ENCODE data around the gene DMBX1.

Gene DMBX1

DNA sequence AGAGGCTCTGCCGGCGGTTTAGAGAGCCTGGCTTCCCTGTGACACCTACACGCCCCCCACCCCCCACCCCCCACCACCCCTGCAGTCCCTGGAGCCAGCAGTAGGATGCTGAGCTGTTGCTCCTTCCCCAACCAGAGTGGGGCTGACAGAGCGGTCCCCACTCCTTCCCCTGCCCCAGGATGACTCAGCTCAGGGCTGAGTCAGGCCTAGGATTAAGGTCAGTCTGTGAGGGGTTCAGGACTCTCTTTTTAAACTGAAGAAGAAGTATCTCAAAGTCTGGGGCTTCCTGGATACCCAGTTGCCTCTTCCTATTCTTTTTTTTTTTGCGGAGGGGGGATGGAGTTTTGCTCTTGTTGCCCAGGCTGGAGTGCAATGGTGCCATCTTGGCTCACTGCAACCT, 19.1 kb downstream of the DMBX1 start:
- DNase-seq, result no peak

DNA sequence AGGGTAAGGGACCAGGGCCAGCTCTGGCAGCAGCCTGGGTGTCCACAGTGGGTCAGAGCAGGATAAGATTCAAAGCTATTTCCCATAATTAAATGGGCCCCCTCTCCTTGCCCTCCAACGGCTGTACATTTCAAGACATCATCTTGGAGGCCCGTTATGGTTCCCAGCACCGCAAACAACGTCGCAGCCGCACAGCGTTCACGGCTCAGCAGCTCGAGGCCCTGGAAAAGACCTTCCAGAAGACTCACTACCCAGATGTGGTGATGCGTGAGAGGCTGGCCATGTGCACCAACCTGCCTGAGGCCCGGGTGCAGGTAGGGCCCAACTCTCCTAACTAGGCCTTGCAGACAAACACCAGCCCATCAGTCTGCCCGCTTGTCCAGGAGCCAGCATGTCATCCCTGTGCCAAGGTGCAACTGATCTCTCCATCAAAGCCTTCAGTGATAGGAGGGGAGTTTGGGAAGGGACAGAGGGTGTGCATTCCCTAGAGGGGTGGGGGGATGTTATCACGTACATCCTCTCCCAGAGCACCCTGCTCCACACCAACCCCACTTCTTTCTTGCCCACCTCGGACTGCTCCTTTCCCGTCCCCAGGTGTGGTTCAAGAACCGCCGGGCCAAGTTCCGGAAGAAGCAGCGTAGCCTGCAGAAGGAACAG, 20.8 kb downstream of the DMBX1 start:
- DNase-seq, result no peak

DNA sequence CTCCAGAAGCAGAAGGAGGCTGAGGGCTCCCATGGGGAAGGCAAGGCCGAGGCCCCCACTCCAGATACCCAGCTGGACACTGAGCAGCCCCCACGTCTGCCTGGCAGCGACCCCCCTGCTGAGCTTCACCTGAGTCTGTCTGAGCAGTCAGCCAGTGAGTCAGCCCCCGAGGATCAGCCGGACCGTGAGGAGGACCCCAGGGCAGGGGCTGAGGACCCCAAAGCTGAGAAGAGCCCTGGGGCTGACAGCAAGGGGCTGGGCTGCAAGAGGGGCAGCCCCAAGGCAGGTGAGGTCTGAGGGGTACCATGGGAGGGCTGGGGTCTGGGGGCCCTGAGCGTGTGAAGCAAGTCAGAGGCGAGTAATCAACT, 21.3 kb downstream of the DMBX1 start:
- no peak for DNase-seq

DNA sequence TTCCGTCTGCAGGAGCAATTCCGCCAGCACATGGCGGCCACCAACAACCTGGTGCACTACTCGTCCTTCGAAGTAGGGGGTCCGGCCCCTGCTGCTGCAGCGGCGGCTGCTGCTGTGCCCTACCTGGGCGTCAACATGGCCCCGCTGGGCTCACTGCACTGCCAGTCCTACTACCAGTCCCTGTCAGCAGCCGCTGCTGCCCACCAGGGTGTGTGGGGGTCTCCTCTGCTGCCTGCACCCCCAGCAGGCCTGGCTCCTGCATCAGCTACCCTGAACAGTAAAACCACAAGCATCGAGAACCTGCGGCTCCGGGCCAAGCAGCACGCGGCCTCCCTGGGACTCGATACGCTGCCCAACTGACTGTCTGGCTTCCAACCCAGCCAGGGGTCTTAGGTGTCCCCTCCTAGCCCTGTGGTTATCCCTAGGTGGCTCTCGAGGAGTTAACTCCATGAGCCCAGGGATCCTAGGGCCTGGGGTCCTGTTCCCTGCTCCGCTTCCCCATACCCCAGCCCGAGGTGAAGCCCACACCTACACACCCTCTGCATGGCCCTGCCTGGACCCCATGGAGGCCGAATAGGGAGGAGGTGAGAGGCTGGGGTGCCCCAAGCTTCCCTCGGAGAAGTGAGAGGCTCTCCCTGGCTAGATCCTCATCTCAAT, 22.6 kb downstream of the DMBX1 start:
- no peak for DNase-seq

DNA sequence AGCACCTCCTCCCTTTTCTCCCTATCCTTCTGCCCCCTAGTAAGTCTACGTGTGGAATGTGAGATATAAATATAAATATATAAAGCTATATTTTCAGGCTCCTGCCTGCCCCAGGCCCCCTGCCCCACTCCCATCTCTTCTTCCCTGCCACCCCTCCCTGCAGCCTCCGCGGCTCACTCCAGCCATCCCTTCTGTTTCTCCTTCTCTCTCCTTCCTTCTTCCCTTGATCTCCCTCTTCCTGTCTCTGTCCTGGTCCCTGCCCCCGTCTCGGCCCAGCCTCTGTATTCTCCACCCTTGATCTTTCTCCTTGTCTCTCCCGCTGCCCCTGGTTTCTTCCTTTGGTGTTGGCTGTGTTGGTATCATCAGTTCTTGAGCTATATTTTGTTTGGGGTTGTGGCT, 23.2 kb downstream of the DMBX1 start:
- DNase-seq, result no peak

DNA sequence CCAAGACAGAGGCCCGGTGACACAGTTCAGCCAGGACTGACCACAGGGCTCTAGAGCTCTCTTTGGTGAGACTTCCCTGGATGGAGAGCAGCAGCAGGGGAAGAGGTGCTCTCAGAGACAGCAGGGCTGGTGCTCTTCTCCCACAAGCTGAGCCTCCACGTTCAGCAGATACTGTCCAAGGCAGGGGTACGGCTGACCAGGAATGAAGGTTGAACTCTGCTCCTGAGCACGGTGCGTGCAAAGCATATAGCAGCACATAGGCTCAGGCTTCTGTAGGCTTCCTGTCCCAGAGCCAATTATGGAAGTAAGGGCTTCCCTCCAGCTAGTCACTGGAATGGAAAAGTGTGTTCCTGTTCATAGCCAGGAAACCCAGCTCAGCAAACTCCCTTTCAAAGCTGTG, 23.9 kb downstream of the DMBX1 start:
- DNase-seq, result no peak

DNA sequence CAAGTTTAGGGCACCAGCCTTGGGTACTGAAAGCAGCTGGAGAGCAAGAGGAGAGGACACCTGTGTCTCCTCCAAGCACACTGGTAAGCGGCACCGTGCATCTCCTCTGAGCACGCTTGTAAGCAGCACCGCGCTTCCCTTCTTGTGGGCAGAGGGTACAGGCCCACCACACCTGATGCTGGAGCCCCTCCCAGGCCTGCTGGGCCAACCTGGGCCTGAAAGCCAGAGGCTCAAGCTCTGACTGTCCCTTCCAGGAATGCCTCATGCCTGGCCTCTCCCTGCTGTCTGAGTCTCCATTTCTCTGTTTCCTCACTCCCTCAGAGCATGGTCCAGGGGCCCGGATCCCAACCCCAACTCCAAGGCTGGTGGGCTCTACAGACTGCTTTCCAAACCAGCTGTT, 25.9 kb downstream of the DMBX1 start:
- DNase-seq, result no peak

DNA sequence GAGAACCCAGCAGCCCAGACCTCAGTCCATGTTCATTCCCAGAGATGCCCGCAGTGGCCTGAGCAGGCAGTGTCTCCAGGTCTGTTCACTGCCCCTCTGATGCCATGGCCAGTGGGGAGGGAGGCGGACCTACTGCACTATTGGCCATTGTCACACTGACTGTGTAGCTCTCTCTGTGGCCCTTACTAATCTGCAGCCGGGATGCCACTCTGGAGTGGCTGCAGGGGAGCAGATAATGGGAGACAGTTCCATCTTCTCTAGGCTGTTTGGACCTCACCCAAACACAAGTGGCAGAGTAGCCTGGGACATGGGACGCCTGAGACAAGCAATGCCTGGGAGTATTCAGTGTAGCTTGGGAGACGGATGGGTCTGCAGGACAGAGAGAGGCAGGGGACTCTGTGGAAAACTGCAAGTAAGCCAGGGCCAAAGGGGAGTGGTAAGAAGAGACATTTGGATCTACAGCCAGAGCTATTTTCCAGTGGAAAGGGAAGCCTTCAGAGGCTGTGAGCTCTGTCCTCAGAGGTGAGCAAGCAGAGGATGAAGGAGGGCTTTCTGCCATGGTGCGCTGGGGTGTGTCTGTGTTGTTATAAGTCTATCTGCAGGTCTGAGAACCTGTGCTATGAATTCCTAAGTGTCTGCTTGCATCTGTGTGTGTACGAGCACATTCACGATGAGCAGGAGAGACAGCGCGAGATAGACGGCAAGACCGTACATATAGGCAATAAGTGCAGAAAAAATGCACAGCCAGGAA, 26.7 kb downstream of the DMBX1 start:
- DNase-seq, result no peak

DNA sequence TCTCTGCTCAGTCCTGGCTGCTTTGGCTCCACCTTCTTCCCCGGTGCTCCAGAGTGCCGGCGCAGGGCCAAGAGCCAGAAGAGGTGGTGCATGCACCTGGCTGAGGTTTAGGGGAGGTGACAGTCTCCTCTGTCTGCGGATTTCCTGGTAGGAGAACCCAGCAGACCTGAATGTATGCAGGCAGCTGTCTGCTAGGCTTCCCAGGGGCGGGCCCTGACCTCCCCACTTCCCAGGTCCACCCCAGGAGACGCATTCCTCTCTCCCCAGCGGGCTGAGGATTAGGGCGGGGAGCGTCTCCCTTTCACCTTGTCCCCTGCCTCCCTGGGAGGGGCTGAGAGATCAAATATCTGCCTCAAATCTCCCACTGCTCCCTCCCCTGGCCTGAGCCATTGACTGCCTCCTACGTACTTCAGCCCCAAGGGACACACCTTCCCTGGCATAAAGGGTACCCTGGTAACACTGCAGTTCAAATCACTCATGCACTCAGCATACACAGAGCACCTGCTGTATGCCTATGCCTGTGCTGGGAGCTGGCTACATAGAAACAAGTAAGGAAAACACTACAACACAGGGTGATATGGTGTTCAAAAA, 27.5 kb downstream of the DMBX1 start:
- peak; percentile 96 for DNase-seq

DNA sequence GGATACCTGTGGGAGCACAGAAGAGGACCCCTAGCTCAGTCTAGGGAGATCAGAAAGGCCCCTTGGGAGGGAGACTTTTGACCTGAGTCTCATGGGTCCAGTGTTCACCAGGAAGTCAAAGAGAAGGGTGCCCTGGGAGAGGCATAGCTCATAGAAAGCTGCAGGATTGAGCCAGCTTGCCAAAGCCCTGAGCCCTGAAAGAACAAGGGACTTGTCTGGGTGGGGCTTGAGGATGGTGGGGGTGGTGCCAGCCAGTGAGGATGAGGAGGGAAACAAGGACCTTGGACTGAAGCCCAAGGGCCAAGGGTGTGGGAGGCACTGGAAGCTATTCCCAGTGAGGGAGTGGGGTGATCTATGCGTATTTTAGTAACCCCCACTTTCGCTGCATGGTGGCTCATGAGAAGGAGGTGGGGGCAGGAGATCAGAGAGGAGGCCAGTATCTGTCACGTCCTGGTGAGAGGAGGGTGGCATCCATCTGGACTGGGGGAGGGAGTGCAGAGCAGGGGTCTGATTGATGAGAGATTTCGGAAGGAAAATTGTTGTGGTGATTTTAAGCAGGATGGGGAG, 28.4 kb downstream of the DMBX1 start:
- no peak for DNase-seq

DNA sequence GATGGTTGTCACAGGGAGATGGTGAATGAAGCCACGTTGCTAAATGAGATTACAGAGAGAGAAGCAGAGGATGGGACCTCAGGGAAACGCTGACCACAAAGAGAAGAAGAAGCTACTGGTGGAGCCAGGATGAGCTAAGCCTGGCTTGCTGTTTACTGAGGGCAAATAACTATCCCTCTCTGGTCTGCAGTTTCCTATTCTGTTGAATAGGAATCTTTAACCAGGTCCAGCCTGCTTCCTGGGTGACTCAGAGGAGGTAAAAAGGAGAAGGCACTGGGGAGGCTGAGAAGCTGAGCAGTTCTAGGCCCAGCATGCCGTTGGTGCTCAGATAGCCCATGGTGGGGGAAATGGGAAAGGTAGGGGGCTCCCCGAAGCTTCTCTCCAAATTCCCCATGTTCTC, 29.6 kb downstream of the DMBX1 start:
- no peak for DNase-seq

DNA sequence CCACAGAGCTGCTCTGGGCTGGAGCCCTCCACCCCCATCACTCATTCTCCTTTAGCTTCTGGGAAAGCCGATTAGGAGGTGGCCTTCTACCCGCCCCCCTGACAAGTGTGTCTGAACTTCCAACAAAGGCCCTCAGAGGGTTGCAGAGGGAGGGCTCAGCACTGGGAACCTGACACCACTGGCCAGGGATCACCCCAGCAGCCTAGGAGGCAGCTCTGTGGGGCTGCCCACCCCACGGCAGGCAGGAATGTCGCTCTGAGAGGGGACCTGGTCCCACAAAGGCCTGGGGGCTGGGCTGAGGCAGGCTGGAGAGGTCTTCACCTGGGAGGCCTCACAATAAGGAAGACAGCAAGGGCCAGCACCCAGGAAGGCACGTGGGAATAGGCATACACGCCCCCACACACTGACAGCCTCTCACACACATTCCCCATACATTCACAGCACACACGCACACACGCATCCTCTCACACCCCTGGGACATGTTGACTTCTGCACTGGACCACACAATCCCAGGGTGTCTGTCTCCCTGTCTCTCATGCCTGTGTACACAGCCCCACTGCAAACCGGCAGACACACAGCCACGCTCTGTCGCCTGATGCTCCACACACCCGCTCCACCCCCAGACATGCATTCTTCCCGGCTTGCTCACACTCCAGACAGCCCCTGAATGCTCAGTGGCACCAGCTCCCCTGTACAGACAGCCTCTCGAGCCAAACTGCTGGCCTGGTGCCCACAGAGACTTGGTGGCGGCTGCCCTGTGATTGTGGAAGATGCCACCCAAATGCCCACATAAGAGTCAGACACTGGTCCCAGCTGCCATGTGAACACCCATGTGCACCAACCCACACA, 30.7 kb downstream of the DMBX1 start:
- peak; percentile 41 for DNase-seq

DNA sequence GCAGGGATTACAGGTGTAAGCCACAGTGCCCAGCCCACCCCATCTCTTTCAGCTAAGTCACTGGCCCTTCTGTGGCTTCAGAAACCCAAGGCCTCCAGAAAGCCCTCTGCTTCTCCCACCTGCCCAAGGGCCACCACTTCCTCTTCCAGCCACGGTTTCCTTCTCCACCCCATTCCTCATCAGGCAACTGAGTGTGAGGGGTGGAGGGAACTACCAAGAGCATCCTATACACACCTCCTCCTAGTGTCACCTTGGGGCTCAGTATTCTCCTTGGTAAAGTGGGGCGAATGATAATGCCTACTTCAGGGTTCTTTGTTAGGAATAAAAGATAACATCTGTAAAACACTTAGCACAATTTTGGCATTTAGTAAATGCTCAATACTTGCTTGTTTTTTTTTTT, 31.8 kb downstream of the DMBX1 start:
- DNase-seq, result no peak

DNA sequence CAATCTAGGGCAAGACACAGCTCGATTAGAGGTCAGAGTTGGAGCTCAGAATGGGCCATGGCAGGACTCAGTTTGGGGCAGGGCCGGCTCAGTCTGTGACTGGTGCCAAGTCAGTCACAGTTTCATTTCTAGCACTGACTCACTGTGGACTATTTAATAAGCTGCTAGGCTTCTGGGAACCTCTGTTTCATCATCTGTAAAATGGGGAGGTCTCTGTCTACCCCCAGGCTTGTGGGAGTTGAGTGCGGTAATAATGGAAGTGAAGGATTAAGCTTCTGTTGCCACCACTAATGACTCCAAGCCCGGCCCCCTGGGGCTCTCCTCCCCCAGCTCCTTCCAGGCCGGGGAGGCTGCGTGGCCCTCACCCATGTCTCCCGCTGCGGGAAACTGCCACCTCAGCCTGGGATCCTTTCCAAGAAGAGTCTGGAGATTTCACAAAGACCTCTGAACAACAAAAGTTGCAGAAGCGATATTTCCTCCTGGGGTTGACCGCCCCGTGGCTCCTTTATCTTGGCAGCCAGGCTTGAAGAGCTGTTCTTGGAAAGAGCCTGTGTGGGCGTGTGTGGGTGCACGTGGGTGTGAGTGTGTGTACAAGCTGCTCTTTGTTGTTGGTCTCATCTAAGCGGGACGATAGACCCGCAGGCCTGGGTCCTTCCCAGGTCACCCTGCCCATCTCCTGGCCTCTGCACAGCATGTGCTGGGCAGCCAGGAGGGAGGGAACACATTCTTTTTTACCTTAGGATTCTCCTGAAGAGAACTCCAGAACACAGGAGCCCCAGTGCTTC, 32.7 kb downstream of the DMBX1 start:
- DNase-seq, result no peak

DNA sequence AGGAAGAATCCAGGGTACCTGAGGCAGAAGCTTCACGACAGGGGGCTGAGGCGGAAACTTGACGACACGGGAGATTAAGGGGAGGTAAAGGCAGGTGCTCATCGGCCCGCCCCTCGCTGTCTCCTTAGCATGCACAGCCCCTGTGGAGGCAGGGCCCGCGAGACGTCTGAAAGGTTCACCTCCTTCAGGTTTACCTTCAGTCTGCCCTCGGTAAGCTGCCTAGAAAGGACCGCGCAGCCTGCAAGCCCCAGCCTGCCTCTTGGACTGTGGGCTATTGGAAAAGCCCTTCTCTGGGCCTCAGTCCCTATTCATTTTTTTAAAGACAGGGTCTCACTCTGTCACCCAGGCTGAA, 33.3 kb downstream of the DMBX1 start:
- no peak for DNase-seq

DNA sequence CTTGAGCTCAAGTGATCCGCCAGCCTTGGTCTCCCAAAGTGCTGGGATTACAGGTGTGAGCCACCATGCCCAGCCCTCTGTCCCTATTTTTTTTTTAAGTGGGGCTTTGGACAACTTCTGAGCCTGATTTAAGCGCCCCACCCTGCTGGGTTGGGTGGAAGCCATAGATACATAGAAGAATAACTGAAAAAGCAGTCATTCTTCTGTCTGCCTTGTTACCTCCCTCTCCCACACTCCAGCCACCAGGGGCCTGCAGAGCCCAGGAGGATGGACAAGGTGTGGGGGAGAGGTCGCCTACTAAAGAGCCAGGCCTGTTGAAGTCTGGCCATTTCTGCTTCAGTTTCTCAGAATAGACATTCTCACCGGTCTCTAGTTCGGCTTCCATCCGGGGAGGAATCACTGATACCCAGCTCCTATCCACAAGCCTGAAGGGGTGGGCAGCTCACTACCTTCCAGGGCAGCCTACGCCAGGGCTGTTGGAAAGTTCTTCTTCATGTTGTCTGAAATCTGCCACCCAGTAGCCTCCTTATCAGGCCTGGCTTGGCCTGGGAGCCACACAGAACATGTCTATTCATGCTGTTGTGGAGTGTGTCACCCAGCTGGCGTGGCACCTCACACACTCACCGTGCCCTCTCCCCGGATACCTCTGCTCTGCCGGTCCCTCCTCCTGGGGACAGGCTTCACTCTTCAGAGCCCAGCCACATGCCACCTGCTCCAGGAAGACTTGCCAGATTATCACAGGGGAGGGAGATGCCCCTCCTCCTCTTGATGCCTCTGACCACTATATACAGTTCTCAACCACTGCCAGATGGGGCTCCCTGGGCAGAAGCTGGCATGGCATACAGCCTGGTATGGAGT, 34.1 kb downstream of the DMBX1 start:
- peak; percentile 50 for DNase-seq

DNA sequence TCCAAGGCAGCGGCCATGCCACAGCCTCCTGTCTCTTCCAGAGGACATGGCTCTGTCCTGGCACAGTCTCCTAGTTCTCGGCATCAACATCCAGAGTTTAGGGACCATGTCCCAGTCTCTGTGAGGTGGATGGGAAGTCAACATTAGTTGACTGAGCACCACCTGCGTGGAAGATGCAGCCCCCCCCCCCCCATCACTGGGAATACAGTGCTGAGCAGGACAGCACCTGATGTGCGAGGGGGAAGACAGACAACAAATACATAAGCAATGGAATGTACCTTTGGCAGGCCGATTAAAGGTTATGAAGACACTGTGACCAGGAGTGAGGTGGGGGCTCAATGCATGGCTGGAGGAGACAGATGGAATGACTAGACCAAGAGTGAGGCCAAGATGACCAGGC, 35.2 kb downstream of the DMBX1 start:
- DNase-seq, result no peak

DNA sequence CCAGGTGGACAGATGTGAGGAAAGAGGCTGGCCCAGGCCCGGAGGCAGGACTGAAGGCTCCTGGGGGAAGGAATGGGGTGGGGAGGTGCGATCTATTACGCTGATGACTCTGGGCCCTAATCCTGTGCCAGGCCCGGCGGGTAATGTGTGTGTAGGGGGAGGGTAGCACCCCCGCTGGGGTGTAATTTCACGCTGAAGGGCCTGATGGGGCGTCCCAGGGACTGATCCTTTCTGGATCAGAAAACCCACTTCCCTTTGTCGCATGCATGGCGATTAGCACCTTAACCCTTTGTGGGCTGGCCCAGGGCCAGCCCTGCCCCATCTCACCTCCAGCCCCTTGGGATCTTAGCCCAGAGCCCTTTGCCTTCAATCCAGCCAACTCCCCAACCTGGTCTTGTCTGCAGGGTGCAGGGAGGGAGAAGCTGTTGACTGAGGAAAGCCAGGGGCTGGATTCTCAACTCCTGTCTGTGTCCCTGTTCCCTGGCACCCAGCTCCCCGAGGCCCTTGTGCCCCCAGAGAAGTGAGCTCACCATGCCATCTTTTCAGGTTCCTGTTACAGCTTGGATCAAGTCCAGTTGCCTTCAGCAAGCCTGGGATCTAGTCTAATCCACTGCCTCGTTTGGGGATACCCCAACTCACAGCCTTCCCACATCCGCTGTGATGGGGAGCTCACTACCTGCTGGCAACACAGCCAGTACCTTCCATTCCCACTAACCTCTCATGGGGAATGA, 35.8 kb downstream of the DMBX1 start:
- DNase-seq, result no peak

DNA sequence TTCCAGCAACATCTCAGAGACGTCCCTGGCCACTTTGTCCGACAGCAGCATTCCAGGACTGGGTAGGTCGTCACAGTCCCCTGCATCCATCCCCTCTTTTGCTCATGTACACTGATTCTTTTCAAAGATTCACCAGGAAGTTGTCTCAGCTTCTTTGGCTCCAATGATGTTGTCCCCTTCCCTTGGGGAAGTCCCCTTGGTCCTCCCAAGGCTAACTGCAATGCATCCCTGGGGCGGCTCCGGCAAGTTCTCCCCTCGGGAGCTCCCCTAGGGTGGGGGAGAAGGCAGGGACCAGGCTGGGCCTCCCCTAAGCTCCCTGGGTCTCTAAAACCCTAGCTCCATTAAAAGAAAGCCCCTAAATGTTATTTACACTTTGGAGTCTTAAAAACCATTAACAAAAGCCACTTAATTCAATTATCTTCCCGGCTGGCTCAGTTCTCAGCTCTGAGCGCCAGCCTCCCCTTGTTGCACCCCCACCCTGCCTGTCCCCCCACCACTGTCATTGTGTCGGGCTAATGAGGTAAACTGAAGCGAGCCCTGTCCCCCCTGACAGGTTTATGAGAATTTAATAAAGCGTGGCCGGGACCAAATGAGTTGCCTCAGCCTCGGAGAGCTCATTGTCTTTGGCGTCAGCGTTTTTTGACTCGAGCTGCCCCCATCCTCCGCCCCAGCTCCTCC, 36.5 kb downstream of the DMBX1 start:
- DNase-seq, result no peak
